GM12874 (cell line): ENCODE measurements around the gene UBN1.

Experiments used
- TF ChIP-seq, protein P1 (sequence below): IDR thresholded peaks from 2 replicates; pipeline ENCODE4 v1.5.1; 2011; ENCODE audit warnings: low read depth, mild to moderate bottlenecking, control low read depth, low read length, moderate library complexity; ENCODE audit not compliant: insufficient read depth

Gene UBN1

DNA sequence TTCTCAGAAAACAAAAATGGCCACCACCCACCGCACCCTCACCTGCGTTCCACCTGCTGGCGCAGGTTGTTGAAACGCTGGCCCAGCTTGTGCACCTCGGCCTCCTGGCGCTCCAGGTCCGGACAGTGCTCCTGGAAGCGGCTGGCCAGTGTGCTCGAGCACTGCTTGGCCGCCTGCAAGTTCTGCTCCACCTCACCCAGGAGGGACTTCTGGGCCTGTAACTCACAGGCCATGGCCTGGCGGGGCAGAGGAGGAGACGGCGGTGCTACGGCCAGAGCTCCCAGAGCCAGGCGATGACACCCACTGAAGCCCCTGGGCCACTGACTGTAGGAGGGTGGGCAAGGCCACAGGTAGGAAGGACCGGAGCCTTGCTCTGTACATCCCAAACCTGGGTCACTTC lies 43.4 kb downstream of the UBN1 start:
- TF ChIP-seq, protein P1, sequence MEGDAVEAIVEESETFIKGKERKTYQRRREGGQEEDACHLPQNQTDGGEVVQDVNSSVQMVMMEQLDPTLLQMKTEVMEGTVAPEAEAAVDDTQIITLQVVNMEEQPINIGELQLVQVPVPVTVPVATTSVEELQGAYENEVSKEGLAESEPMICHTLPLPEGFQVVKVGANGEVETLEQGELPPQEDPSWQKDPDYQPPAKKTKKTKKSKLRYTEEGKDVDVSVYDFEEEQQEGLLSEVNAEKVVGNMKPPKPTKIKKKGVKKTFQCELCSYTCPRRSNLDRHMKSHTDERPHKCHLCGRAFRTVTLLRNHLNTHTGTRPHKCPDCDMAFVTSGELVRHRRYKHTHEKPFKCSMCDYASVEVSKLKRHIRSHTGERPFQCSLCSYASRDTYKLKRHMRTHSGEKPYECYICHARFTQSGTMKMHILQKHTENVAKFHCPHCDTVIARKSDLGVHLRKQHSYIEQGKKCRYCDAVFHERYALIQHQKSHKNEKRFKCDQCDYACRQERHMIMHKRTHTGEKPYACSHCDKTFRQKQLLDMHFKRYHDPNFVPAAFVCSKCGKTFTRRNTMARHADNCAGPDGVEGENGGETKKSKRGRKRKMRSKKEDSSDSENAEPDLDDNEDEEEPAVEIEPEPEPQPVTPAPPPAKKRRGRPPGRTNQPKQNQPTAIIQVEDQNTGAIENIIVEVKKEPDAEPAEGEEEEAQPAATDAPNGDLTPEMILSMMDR = no peak

DNA sequence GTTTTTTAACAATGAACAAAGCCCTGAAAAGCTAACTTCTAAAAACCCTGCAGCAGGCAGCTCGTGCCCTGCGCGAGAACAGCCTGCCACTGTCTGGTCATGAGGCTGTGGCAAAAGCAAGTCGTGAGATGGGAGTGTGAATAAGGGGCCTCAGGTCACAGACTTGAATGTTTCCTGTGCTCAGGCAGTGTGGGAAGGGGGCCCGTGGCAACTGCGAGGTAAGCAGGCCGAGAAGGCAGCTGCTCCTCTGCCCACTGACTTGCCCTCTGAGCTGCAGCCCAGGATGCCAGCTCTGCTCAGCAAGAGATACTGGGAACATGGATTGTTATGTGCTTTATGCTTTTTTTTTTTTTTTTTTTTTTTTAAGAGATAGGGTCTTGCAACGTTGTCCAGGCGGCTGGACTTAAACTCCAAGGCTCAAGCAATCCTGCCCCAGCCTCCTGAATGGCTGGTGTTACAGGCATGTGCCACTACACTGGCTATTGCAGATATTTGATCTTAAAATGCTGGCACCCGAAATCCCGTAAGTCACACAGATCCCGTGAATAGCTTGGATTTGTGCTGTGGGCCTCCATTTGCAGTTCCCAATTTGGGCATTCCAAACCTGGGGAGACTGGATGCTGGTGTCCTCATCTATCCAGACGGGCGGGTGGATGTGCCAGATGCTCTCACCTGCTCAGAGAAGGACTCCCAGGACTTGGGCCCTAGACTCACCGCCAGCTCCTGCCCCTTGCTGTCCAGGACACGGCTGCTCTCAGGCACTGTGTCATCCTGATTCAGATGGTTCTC lies 44.0 kb downstream of the UBN1 start:
- TF ChIP-seq, protein P1 = no peak

DNA sequence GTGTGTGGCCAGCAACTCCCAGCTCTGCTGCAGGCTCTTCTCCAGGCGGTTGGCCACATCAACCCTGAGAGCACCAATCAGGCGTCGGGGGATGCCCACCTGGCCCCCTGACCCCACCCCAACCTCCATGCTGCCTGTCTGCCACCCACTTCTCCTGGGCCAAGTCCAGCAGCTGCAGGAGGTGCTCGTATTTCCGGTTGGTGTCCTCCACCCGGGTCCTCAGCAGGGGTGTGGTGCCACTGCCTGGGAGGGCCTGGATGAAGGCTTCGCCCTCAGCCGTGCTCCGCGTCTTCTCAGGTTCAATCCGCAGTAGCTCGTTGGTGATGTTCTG lies 44.6 kb downstream of the UBN1 start:
- TF ChIP-seq, protein P1 = no peak

DNA sequence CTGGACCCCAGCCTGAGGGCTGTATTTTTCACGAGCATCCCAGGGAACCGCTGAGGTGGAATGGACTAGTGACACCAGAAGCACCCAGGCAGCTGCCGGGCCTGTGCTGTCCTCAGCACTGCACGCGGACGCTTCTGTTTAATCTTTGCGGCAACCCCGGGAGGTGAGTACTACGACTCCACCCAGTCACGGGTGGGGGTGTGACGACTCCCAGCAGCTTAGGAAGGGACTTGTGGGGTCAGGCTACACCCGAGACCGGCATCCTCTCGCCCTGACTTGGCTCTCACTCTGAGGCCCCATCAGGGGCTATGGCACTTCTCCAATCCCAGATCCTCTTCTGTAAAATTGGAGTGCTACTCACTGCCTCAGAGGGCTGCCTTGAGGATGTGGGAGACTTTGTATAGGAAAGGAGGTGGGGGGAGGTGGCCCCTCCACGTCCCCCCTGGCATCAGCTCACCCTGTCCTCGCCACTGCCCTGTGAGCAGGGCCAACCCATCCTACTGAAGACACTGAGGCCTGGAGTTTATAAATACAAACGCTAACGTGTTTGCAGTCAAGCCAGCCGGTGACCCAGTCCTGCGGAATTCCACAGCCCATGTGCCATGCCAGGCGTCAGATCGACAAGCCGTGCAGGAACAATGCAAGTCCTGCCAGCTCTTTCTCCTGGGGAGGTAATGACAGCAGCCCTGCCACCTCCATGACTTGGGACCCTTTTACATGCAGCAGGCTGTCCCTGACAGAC lies 45.3 kb downstream of the UBN1 start:
- TF ChIP-seq, protein P1 = no peak

DNA sequence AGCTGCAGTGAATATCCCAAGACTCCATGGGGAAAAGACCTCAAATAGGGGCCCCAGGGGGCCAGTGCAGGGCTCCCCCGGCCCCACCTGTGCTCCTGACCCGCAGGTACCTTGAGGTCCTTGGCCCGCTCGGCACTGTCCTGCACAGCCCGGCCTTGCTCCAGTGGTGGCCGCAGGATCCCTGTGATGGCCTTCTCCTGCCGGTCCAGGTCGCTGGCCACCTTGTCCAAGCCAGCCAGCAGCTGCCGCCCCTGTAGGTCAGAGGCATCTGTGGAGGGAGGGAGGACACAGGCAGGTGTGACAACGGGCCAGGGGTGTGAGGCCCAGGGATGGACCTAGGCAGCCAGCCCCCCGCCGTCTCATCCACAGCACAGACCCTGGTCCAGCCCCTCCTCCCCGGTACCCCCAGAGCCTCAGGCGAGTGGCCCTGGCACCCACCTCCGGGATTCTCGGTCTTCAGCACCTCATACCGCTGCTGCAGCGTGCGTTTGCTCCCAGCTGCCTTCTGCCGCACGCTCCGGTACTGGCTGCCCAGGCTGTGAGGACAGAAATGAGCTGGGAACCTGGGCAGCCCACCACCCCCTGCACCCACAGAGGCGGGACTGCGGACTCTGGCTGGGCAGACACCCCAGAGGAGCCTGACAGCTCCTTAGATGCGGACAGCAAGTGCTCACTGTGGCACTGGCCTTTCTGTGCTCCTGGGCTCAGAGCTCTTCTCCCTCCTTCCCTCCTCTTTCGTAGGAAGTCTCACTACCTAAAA lies 46.0 kb downstream of the UBN1 start:
- TF ChIP-seq, protein P1 = no peak

DNA sequence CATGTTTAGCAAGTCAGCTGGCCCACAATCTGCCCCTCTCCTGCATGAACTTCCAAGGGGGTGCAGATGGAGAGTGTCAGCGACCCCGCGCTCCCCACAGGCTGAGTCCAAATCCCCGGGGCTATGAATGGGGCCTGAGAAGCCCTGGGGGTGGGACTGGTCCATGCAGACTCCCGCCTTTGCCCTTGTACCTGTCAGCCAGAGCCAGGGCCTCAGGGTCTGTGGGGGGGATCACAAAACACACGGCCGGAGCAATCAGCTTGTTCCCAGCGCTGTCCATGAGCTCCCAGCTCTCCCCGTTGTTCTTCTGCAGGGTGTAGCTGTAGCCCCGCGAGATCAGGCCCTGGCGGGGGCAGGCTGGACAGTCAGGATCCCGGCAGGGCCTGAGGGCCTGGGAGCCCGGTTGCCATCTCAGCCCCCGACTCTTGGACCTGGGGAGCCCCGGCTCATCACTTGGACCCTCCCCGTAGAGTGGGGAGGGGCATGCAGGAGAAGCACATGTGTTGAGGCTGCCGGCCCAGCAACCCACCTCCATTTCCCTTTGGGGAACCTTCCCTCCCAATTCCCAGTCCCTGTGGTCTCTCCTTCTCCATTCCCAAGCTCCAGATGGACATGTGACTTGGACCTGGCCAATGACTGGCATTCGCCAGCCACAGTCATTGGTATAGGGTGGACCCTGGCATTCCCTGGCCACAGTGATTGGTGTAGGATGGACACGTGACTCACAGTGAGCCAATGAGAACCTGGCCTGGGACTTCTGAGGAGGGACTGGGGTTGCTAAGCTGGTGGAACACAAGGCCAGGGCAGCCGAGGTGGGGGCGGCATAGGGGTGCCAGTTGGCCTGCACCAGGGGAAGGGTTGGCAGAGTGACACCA lies 47.2 kb downstream of the UBN1 start:
- TF ChIP-seq, protein P1 = no peak
